Tibial nerve (tissue), 3 donors: ENCODE results near the gene KHNYN.
"Not testable (repeated sequence)": the region's sequence is repeated elsewhere in the genome, so short reads cannot be mapped to it uniquely, and the experiment has no call there.

Experiments
- CTCF ChIP-seq, 5 experiments: fragments of 200-600 bp in 3 of 5; fragments of 450-650 bp in 2 of 5; sonication (generic) in 3 of 5; IDR thresholded peaks; one replicate each; pipeline ENCODE4 v1.5.1; 2016 to 2019; ENCODE audit warnings: antibody characterized with exemption in 5 of 5, mild to moderate bottlenecking in 3 of 5, moderate library complexity in 2 of 5
- POLR2A ChIP-seq, 2 donors: fragments of 450-650 bp; IDR thresholded peaks; one replicate each; pipeline ENCODE4 v1.6.1; 2017; ENCODE audit warnings: antibody characterized with exemption in 2 of 2, mild to moderate bottlenecking in 2 of 2, moderate library complexity in 2 of 2

DNA sequence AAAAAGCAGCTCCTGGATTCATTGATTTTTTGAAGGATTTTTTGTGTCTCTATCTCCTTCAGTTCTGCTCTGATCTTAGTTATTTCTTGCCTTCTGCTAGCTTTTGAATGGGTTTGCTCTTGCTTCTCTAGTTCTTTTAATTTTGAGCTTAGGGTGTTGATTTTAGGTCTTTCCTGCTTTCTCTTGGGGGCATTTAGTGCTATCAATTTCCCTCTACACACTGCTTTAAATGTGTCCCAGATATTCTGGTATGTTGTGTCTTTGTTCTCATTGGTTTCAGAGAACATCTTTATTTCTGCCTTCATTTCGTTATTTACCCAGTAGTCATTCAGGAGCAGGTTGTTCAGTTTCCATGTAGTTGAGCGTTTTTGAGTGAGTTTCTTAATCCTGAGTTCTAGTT, 21.1 kb downstream of the KHNYN start:
- not testable (repeated sequence) for TF ChIP-seq CTCF, POLR2A (IDR thresholded peaks at IDR 0.05)
